IMR-90 (cell line): ENCODE data around the gene NPFFR1. TPM values are rescaled to one million over a fixed set of nuclear protein-coding genes. Genes with fewer than 3 reads are reported as not detected.

Source experiments
- ATAC-seq: fragments of 200-7000 bp; cut with Tn5 transposase; 2 replicates; pipeline ENCODE4 v1.9.1; 2020; ENCODE audit warnings: low read depth, mild to moderate bottlenecking, moderate library complexity
- BruUV-seq: library from RNA; stranded (reverse); fragments of 400-500 nt; replicated peaks from 2 replicates; lab custom pipeline; 2021; lab: Mats Ljungman, UMichigan
- CTCF ChIA-PET: fragments of 300-600 bp; formaldehyde crosslinking; extraction: SDS; loops from one replicate; lab custom pipeline; 2021; ENCODE audit warnings: antibody characterized with exemption; lab: Yijun Ruan, JAX
- POLR2A ChIA-PET: fragments of 300-600 bp; sonication (Branson Sonifier 250); formaldehyde crosslinking; loops from one replicate; lab custom pipeline; 2022; ENCODE audit warnings: antibody characterized with exemption; ENCODE audit not compliant: unreplicated experiment; lab: Charles Lee
- DNase-seq: peaks from one replicate; pipeline ENCODE4 v3.0.0; 2013
- H2AFZ ChIP-seq: replicated peaks from 2 replicates; pipeline ENCODE3; 2013; ENCODE audit warnings: low read length, mild to moderate bottlenecking; ENCODE audit not compliant: poor library complexity
- H2AK5ac ChIP-seq: 2 replicates; pipeline ENCODE4 v1.6.1; 2013; ENCODE audit warnings: low read depth, low read length, inconsistent platforms
- H2AK9ac ChIP-seq: replicated peaks from 2 replicates; pipeline ENCODE3; 2013; ENCODE audit warnings: mild to moderate bottlenecking, low read depth, low read length, moderate library complexity; ENCODE audit not compliant: poor library complexity
- H2BK120ac ChIP-seq: 2 replicates; pipeline ENCODE4 v1.6.1; 2013; ENCODE audit warnings: low read depth, low read length, inconsistent platforms
- H2BK15ac ChIP-seq: 3 replicates; pipeline ENCODE4 v1.6.1; 2013; ENCODE audit warnings: low read depth, low read length, inconsistent platforms
- H2BK20ac ChIP-seq: 2 replicates; pipeline ENCODE4 v1.6.1; 2013; ENCODE audit warnings: low read depth, mild to moderate bottlenecking, inconsistent platforms, low read length, moderate library complexity
- H2BK5ac ChIP-seq: 2 replicates; pipeline ENCODE4 v1.6.1; 2013; ENCODE audit warnings: mild to moderate bottlenecking, low read depth, low read length, inconsistent platforms; ENCODE audit not compliant: poor library complexity, severe bottlenecking
- H3K14ac ChIP-seq: replicated peaks from 2 replicates; pipeline ENCODE4 v1.6.1; 2013; ENCODE audit warnings: low read depth, low read length, inconsistent platforms
- H3K18ac ChIP-seq: 2 replicates; pipeline ENCODE4 v1.6.1; 2013; ENCODE audit warnings: low read depth, low read length, control low read depth
- H3K23ac ChIP-seq: 2 replicates; pipeline ENCODE4 v1.6.1; 2013; ENCODE audit warnings: low read depth, low read length, inconsistent platforms
- H3K27ac ChIP-seq: 2 replicates; pipeline ENCODE4 v1.5.1; 2013; ENCODE audit warnings: mild to moderate bottlenecking, control low read depth, low read length; ENCODE audit not compliant: insufficient read depth
- H3K27me3 ChIP-seq: 2 replicates; pipeline ENCODE4 v1.6.1; 2013; ENCODE audit warnings: low read length; ENCODE audit not compliant: control insufficient read depth, insufficient read depth
- H3K36me3 ChIP-seq: 2 replicates; pipeline ENCODE4 v1.6.1; 2013; ENCODE audit warnings: low read length, mixed read lengths; ENCODE audit not compliant: control insufficient read depth, insufficient read depth
- H3K4ac ChIP-seq: 2 replicates; pipeline ENCODE4 v1.6.1; 2013; ENCODE audit warnings: low read depth, low read length, inconsistent platforms
- H3K4me1 ChIP-seq: 2 replicates; pipeline ENCODE4 v1.6.1; 2013; ENCODE audit warnings: low read length, mixed read lengths; ENCODE audit not compliant: control insufficient read depth, insufficient read depth
- H3K4me2 ChIP-seq: 2 replicates; pipeline ENCODE4 v1.6.1; 2013; ENCODE audit warnings: low read depth, mild to moderate bottlenecking, control low read depth, low read length, moderate library complexity
- H3K4me3 ChIP-seq: 2 replicates; pipeline ENCODE4 v1.5.1; 2013; ENCODE audit warnings: low read depth, mild to moderate bottlenecking, control low read depth, low read length, moderate library complexity; ENCODE audit not compliant: insufficient read depth
- H3K56ac ChIP-seq: 2 replicates; pipeline ENCODE4 v1.6.1; 2013; ENCODE audit warnings: low read length, inconsistent platforms; ENCODE audit not compliant: insufficient read depth; ENCODE audit errors: extremely low read depth
- H3K79me1 ChIP-seq, 2 experiments: 2 replicates each; pipeline ENCODE4 v1.6.1; 2013; ENCODE audit warnings: low read length in 2 of 2, inconsistent platforms in 1 of 2, low read depth in 1 of 2
- H3K9ac ChIP-seq: 2 replicates; pipeline ENCODE4 v1.6.1; 2013; ENCODE audit warnings: low read depth, low read length, control low read depth
- H3K9me1 ChIP-seq: 2 replicates; pipeline ENCODE4 v1.6.1; 2013; ENCODE audit warnings: low read length, inconsistent platforms; ENCODE audit not compliant: insufficient read depth
- H3K9me3 ChIP-seq: 2 replicates; pipeline ENCODE4 v1.6.1; 2013; ENCODE audit warnings: low read length; ENCODE audit not compliant: control insufficient read depth, insufficient read depth
- H4K20me1 ChIP-seq: 2 replicates; pipeline ENCODE4 v1.6.1; 2013; ENCODE audit warnings: low read length, inconsistent platforms; ENCODE audit not compliant: insufficient read depth
- H4K5ac ChIP-seq: 2 replicates; pipeline ENCODE4 v1.6.1; 2013; ENCODE audit warnings: mild to moderate bottlenecking, low read depth, low read length, control low read depth
- H4K8ac ChIP-seq, 2 experiments: 2 replicates each; pipeline ENCODE4 v1.6.1; 2013; ENCODE audit warnings: low read depth in 2 of 2, low read length in 2 of 2, control low read depth in 1 of 2, inconsistent platforms in 1 of 2
- H4K91ac ChIP-seq: 2 replicates; pipeline ENCODE4 v1.6.1; 2013; ENCODE audit warnings: low read depth, low read length, inconsistent platforms; ENCODE audit not compliant: insufficient read depth
- BHLHE40 ChIP-seq: fragments of 150-350 bp; IDR thresholded peaks from 2 replicates; pipeline ENCODE4 v1.6.1; 2016; ENCODE audit warnings: mild to moderate bottlenecking, low read depth, low read length
- CEBPB ChIP-seq: IDR thresholded peaks from 2 replicates; pipeline ENCODE4 v1.6.1; 2012; ENCODE audit warnings: low read depth, low read length, improper control_type of control experiment
- CHD1 ChIP-seq: IDR thresholded peaks from 2 replicates; pipeline ENCODE4 v1.6.1; 2012; ENCODE audit warnings: low read depth, low read length, improper control_type of control experiment
- FOS ChIP-seq: fragments of 150-350 bp; IDR thresholded peaks from 2 replicates; pipeline ENCODE4 v1.6.1; 2016; ENCODE audit warnings: low read depth, low read length
- MAFK ChIP-seq: IDR thresholded peaks from 2 replicates; pipeline ENCODE4 v1.6.1; 2012; ENCODE audit warnings: low read depth, low read length, improper control_type of control experiment
- MAZ ChIP-seq: IDR thresholded peaks from 2 replicates; pipeline ENCODE4 v1.6.1; 2012; ENCODE audit warnings: low read depth, mild to moderate bottlenecking, low read length, improper control_type of control experiment, moderate library complexity, borderline replicate concordance
- MXI1 ChIP-seq: IDR thresholded peaks from 2 replicates; pipeline ENCODE4 v1.6.1; 2012; ENCODE audit warnings: low read depth, mild to moderate bottlenecking, low read length, moderate library complexity, borderline replicate concordance
- NFE2L2 ChIP-seq: fragments of 150-350 bp; IDR thresholded peaks from 2 replicates; pipeline ENCODE4 v1.6.1; 2016; ENCODE audit warnings: low read depth, mild to moderate bottlenecking, low read length
- POLR2A ChIP-seq: IDR thresholded peaks from 2 replicates; pipeline ENCODE4 v1.6.1; 2012; ENCODE audit warnings: mild to moderate bottlenecking, low read depth, low read length
- RAD21 ChIP-seq: IDR thresholded peaks from 2 replicates; pipeline ENCODE4 v1.6.1; 2012; ENCODE audit warnings: low read length, improper control_type of control experiment
- RCOR1 ChIP-seq: IDR thresholded peaks from 2 replicates; pipeline ENCODE4 v1.6.1; 2012; ENCODE audit warnings: mild to moderate bottlenecking, low read length, improper control_type of control experiment; ENCODE audit not compliant: insufficient replicate concordance
- RFX5 ChIP-seq: IDR thresholded peaks from 2 replicates; pipeline ENCODE4 v1.8.0; 2012; ENCODE audit warnings: low read depth, mild to moderate bottlenecking, low read length, moderate library complexity
- SMC3 ChIP-seq: fragments of 150-350 bp; IDR thresholded peaks from 2 replicates; pipeline ENCODE4 v1.6.1; 2016; ENCODE audit warnings: low read depth, mild to moderate bottlenecking, antibody characterized with exemption, low read length, moderate library complexity
- WGBS, 2 experiments: methylation state at CpG; one replicate each; pipeline versions ENCODE4 v1.1.5 to v1.1.7; 2013; ENCODE audit warnings: missing lambda C conversion rate in 2 of 2; ENCODE audit not compliant: insufficient read length in 1 of 2; ENCODE audit errors: extremely low coverage in 2 of 2; 5-methylcytosine and 5-hydroxymethylcytosine counted together
- dilution Hi-C: fragments of 300-500 bp; cut with HindIII; formaldehyde crosslinking; loops from one replicate; pipeline ENCODE4 v1.14.3; 2018; ENCODE audit warnings: low sequenced_read_pairs; ENCODE audit not compliant: unreplicated experiment
- in situ Hi-C: fragments of 300-500 bp; cut with MboI; formaldehyde crosslinking; loops from 3 replicates; pipeline ENCODE4 v1.14.3; 2019; ENCODE audit warnings: low sequenced_read_pairs, inconsistent platforms, mixed read lengths
- intact Hi-C: fragments of 100-400 bp; cut with micrococcal nuclease; formaldehyde crosslinking; loops from 2 replicates; pipeline ENCODE4 v1.10.0; 2022
- polyA plus RNA-seq, 3 experiments: library from polyadenylated mRNA; depleted of rRNA; stranded (reverse); fragments of >200 nt; gene quantifications; 2 replicates each; pipeline ENCODE4 v1.2.3, GENCODE V29; 2012; ENCODE audit warnings: low replicate concordance in 1 of 3
- total RNA-seq: library from RNA; depleted of rRNA; stranded (reverse); fragments of >200 nt; gene quantifications from 2 replicates; pipeline ENCODE4 v1.2.3, GENCODE V29; 2012
- TF ChIP-seq, protein P1 (sequence below): fragments of 150-350 bp; IDR thresholded peaks from 2 replicates; pipeline ENCODE4 v1.6.1; 2017; ENCODE audit warnings: mild to moderate bottlenecking, antibody characterized with exemption, low read length, low read depth
- TF ChIP-seq, protein P2 (sequence below): fragments of 150-350 bp; IDR thresholded peaks from 2 replicates; pipeline ENCODE4 v1.6.1; 2016; ENCODE audit warnings: low read depth, mild to moderate bottlenecking, low read length, moderate library complexity, borderline replicate concordance
- TF ChIP-seq, protein P3 (sequence below): conservative IDR thresholded peaks from 2 replicates; pipeline ENCODE4 v1.5.1; 2012; ENCODE audit warnings: mild to moderate bottlenecking, low read depth, low read length, improper control_type of control experiment

The NPFFR1 gene
- total and polyA plus RNA-seq, 2 of the 4 experiments (the other 2 are of a cell fraction) = not detected

DNA sequence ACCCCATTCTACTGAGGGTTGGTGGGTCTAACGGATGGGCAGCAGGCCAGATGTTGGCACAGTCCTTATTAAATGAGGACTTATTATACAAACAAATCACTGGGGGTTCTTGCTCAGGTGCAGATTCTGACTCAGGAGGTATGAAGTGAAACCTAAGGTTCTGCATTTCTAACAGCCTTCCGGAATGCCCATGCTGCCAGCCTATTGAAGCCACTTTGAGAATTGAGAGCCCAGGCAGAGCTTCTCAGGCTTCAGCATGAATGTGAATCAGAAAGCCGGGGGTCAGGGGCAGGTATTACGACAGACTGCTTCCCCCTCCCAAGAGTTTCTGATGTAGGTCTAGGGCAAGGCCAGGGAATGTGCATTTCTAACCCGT, 34.1 kb upstream of the NPFFR1 start:
- BruUV-seq = no TSS peak
- no peak for TF ChIP-seq BHLHE40
- TF ChIP-seq CEBPB = no peak
- TF ChIP-seq CHD1 = no peak
- no peak for TF ChIP-seq NFE2L2
- TF ChIP-seq, protein P1, sequence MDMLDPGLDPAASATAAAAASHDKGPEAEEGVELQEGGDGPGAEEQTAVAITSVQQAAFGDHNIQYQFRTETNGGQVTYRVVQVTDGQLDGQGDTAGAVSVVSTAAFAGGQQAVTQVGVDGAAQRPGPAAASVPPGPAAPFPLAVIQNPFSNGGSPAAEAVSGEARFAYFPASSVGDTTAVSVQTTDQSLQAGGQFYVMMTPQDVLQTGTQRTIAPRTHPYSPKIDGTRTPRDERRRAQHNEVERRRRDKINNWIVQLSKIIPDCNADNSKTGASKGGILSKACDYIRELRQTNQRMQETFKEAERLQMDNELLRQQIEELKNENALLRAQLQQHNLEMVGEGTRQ = no peak
- TF ChIP-seq RFX5 = no peak
- no peak for TF ChIP-seq POLR2A
- no peak for TF ChIP-seq MAFK
- TF ChIP-seq RCOR1 = no peak
- TF ChIP-seq RAD21 = no peak
- no peak for TF ChIP-seq MAZ
- TF ChIP-seq SMC3 = no peak
- TF ChIP-seq MXI1 = no peak
- TF ChIP-seq, protein P2, sequence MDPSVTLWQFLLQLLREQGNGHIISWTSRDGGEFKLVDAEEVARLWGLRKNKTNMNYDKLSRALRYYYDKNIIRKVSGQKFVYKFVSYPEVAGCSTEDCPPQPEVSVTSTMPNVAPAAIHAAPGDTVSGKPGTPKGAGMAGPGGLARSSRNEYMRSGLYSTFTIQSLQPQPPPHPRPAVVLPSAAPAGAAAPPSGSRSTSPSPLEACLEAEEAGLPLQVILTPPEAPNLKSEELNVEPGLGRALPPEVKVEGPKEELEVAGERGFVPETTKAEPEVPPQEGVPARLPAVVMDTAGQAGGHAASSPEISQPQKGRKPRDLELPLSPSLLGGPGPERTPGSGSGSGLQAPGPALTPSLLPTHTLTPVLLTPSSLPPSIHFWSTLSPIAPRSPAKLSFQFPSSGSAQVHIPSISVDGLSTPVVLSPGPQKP = no peak
- TF ChIP-seq FOS = no peak
- TF ChIP-seq, protein P3, sequence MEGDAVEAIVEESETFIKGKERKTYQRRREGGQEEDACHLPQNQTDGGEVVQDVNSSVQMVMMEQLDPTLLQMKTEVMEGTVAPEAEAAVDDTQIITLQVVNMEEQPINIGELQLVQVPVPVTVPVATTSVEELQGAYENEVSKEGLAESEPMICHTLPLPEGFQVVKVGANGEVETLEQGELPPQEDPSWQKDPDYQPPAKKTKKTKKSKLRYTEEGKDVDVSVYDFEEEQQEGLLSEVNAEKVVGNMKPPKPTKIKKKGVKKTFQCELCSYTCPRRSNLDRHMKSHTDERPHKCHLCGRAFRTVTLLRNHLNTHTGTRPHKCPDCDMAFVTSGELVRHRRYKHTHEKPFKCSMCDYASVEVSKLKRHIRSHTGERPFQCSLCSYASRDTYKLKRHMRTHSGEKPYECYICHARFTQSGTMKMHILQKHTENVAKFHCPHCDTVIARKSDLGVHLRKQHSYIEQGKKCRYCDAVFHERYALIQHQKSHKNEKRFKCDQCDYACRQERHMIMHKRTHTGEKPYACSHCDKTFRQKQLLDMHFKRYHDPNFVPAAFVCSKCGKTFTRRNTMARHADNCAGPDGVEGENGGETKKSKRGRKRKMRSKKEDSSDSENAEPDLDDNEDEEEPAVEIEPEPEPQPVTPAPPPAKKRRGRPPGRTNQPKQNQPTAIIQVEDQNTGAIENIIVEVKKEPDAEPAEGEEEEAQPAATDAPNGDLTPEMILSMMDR = no peak
- Histone ChIP-seq H3K79me1 (no peaks in the 10 kb centered on the region), H2BK20ac (no peak overlapping the region), H2BK120ac (no peak overlapping the region), H3K9me1 (peaks cover 3% of the 10 kb centered on the region; the same call in 1 of the 2 replicates), H2AK9ac (no peak overlapping the region), H4K5ac (no peak overlapping the region), H4K8ac (no peak overlapping the region), H3K14ac (no peak overlapping the region), H3K4me1 (peaks cover 2% of the 10 kb centered on the region; the same call in 1 of the 2 replicates), H3K4me3 (no peak overlapping the region), H3K4ac (no peak overlapping the region), H2AFZ (no peak overlapping the region), H3K9me3 (no peaks in the 10 kb centered on the region), H3K23ac (no peak overlapping the region), H4K20me1 (no peaks in the 10 kb centered on the region), H3K36me3 (no peaks in the 10 kb centered on the region), H3K4me2 (no peak overlapping the region), H2BK15ac (no peak overlapping the region), H3K56ac (no peak overlapping the region), H2AK5ac (no peak overlapping the region), H2BK5ac (no peak overlapping the region), H3K27me3 (no peaks in the 10 kb centered on the region), H3K9ac (no peak overlapping the region), H3K27ac (no peak overlapping the region), H3K18ac (no peak overlapping the region), H4K91ac (no peak overlapping the region)
- in situ Hi-C loops (no loop called here), dilution Hi-C loops (no loop called here), intact Hi-C loops (no loop called here)
- CTCF ChIA-PET = no interaction called here
- ATAC-seq (no peak), DNase-seq (no peak)
- POLR2A ChIA-PET = no interaction called here
- 100% methylated on average over 1 of the region's 5 CpGs; no CpG with 5 or more reads in 1 of the 2 experiments for WGBS, 2 experiments
